ENCODE measurements around the gene MAS1L.
"Not testable (repeated sequence)": the region's sequence is repeated elsewhere in the genome, so short reads cannot be mapped to it uniquely, and the experiment has no call there.

Gene MAS1L

DNA sequence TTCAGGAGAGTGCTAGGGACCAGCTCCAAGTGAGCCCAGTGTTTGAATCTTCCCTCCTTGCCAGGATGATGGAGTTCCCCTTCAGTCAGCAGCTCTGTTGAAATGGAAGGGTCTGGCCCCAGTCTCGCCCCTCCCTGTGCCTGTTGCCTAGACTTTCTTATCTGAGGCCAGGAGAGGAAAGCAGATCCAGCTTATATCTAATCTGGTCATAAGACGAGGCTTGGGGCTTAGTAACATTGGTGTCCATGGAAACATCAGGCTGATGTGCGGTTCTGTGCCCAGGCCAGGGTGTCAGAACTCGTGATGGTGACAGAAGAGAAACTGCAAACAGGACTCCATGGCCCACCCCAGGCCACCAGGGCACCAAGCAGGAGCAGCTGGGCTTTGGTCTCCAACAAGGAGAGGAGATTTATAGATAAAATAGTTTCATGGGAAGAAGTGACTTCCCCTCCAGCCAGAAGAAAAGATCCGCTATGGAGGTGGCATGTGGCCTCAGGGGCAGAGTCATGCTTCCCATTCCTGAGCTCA, 9.8 kb downstream of the MAS1L start:
- no peak for DNase-seq

DNA sequence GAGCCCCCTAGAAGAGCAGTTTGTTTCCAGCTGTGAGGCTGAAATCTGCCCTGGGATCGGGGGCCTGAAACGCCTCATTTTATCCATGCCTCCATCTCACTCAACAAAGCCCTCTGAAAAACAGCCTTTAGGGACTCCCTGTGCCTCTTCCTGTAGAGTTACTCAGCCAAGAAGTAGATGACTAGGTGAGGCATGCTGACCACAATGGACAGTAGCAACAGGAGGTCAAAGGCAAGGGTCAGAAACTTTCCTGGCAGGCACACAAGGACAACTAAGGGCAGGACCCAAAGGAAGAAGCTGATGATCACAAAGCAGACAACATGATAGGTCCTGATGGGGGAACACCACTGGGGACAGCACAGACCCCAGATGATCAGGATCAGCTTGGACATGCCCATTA, 12.8 kb downstream of the MAS1L start:
- DNase-seq = no peak

DNA sequence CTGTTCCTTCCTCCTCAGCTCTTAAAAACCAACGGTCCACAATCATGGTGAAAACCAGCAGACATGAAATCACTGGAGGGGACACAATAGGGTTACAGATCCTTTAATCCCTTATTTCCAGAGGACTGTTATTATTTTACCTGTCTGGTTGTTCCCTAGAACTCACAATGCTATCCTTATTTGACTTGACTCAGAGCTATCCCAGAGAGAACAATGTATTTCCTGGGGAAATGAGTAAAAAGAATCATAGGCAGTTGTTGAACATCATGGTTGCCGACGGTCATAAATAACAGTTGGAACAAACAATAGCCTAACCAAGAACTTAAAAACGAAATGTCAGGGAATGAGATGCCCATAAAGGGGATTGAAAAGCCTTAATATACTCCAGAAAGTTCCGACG, 21.5 kb downstream of the MAS1L start:
- DNase-seq = no peak

DNA sequence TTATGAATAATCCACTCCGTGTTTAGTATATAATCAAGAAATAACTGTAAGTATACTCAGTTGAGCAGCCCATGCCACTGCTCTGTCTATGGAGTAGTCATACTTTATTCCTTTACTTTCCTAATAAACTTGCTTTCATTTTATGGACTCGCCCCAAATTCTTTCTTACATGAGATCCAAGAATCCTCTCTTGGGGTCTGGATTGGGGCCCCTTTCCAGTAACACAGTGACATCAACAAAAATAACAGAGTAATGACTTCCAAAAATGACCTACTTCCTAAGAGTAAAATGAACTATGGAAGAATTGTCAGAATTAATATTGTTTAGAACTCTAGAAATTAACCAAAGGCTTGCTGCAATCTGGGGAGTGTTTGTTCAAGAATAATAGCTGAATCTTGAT, 22.0 kb downstream of the MAS1L start:
- no peak for DNase-seq

DNA sequence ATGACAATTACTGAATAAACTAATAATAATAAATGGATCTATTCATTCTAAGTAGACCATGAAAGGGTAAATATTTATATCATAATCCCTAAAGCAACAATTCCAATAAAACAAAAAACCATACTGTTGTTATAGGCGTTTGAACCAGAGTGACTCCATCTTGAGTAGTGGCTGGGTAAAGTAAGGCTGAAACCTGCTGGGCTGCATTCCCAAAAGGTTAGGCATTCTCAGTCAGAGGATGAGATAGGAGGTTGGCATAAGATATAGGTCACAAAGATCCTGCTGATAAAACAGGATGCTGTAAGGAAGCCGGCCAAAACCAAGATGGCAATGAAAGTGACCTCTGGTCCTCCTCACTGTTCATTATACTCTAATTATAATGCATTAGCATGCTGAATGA, 22.5 kb downstream of the MAS1L start:
- no peak for DNase-seq

DNA sequence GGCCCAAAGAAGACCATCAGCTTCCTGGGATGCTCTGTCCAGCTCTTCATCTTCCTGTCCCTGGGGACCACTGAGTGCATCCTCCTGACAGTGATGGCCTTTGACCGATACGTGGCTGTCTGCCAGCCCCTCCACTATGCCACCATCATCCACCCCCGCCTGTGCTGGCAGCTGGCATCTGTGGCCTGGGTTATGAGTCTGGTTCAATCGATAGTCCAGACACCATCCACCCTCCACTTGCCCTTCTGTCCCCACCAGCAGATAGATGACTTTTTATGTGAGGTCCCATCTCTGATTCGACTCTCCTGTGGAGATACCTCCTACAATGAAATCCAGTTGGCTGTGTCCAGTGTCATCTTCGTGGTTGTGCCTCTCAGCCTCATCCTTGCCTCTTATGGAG, 25.7 kb downstream of the MAS1L start:
- no peak for DNase-seq

DNA sequence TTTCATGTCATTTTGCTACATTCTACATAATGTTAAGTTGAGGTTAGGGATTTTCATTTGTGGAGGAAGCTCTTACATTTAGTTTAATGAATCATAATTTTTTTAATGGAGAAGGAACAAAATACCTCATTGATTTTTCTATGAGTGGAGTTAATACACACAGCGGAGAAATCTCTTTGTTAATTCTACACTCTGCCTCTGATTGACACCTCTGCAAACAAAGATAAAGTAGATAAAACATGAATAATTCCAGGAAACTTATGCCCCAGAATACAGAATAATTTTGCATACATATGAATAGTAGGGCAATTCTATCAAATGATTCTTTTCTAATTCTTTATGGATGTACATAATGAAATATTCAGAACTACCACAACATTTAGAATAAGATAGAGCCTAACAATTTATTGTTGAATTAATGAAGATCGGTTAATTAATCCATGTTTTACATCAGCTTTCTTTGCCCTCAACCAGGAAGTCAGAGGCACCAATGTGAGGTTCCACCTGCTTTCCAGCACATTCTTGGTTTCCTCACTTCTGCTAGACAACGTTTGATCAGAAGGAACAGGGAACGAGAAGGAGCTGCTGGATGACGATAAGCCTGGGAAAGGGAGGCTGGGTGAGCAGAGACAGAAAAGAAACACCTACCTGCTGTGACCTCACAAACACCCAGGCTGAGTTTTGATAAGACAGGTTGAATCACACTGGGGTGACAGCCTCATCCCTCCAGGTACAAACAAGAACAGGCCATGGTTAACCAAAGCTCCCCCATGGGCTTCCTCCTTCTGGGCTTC, 26.5 kb downstream of the MAS1L start:
- no peak for DNase-seq

DNA sequence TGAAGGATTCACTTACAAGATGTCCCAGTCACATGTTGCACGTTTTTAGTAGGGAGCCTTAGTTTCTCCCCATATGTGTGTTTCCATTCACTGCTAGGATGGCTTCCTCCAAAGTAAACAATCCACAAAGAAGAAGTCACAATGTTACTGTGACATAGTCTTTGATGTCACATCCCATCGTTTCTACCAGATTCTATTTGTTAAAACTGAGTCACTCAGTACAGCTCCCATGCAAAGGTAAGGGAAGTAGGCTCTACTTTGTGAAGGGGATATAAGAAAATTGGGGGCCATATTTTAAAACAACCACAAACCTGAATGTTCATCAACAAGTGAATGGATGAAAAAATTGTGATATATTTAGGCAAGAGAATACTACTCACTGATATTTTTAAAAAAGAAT, 30.8 kb downstream of the MAS1L start, which contains the start of the genes OR11A1 and OR2H1:
OR11A1 (minus strand) TSS at position 101 of the 400 bp plus-strand sequence. CDS start 29,430 bp downstream, outside the sequence.
OR2H1 (plus strand) TSS at position 185 of the 400 bp plus-strand sequence. CDS start 4,615 bp downstream, outside the sequence.
- DNase-seq = no peak

DNA sequence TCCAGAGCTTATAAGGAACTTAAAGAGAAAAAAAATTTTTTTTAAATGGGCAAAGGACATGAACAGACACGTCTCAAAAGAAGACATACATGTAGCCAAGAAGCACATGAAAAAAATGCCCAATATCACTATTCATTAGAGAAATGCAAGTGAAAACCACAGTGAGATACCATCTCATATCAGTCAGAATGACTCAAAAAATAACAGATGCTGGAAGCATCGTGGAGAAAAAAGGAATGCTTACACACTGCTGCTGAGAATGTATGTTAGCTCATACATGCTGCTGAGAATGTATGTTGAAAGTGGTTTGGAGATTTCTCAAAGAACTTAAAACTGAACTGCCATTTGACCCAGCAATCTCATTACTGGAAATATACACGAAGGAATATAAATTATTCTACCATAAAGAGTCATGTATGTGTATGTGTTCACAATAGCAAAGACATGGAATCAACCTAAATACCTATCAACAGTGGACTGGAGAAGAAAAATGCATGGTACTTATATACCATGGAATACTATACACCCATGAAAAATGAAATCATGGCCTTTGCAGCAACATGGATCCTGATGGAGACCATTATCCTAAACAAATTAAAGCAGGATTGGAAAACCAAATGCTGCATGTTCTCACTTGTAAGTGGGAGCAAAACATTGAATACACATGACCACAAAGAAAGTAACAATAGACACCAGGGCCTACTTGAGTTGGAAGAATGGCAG, 36.1 kb downstream of the MAS1L start:
- DNase-seq = no peak

DNA sequence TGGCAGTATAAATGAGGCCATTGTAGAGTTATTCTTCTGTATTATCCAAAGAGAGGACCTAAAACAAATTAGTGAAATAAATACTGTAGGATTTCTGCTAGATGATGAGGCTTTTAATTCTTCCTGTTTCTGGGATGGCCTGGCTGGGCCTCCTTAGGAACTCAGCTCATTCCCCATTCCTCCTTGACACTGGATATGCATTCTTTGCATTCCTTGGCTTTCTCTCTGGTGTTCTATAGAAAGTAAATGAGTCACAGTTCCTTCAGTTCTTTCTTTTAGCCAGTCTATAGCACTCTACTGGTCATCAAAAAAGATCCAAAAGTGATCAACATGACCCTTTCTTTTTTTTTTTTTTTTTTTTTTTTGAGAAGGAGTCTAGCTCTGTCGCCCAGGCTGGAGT, 40.1 kb downstream of the MAS1L start:
- no peak for DNase-seq

DNA sequence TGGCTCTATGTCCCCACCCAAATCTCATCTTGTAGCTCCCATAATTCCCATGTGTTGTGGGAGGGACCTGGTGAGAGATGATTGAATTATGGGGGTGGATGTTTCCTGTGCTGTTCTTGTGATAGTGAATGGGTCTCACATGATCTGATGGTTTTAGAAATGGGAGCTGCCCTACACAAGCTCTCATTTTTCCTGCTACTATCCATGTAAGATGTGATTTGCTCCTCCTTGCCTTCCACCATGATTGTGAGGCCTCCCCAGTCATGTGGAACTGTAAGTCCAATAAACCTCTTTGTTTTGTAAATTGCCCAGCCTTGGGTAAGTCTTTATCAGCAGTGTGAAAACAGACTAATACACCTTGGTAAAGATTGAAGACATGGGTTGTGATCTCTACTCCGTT, 43.7 kb downstream of the MAS1L start:
- not testable (repeated sequence) for DNase-seq

DNA sequence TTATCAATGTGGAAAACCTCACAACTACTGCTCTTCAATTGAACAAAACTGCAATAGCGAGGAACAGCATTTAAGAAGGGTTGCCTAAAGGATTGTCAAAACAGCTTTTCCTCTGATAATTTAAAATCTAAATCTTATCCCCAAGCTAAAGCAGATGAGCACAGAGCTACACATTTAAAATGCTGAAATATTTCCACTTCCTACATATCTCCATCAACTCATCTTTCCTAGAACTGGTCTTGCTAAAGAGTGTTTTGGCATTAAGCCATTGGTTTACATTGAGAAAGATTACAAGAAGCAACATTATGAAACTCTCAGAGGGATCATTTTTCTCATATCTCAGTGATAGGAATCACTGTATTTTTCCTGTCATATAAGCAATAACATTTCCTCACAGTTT, 45.0 kb downstream of the MAS1L start:
- DNase-seq = no peak

DNA sequence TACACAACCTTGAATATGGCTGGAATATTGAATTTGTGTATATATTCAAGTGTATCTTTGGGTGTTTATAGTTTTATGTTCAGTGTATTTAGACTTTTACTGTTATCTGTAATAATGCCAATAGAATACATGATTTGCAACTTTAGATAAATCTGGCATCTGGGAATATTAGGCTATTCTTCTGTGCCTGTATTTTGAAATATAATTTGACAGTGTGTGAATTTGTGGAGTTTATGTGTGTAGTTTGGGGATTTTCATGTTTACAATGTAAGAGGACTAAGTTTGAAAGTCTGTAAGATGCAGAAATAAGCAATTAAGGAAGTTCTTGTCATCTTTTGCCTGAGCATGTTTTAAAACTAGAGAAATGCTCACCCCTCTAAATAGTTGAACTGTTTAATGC, 48.8 kb downstream of the MAS1L start, which contains the start of gene OR10C1:
OR10C1 (plus strand) TSS at position 301 of the 400 bp plus-strand sequence. CDS start 710 bp downstream, outside the sequence.
- no peak for DNase-seq

DNA sequence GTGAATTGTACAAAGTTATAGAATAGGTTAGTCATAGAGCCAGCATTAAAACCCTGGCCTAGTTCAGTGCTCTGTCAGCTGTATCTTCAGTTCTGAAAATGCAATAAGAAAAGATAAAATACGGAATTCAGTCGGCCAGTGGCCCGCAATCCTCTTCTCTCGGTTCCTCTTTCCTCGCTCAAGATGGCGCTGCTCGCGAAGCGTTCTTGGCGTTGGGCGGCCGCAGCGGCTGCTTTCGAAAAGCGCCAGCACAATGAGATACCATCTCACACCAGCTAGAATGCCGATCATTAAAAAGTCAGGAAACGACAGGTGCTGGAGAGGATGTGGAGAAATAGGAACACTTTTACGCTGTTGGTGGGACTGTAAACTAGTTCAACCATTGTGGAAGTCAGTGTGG, 51.0 kb downstream of the MAS1L start:
- DNase-seq = not testable (repeated sequence)

Data from NCI-H1105 (cell line).